HUDEP-2 (cell line): ENCODE results near the gene TMEM179.

Experiments
- DNase-seq, 76 experiments: peaks; one replicate each; lab custom pipeline; 2025; ENCODE audit not compliant: unreplicated experiment in 76 of 76; lab: John Stamatoyannopoulos, UW

Gene TMEM179

DNA sequence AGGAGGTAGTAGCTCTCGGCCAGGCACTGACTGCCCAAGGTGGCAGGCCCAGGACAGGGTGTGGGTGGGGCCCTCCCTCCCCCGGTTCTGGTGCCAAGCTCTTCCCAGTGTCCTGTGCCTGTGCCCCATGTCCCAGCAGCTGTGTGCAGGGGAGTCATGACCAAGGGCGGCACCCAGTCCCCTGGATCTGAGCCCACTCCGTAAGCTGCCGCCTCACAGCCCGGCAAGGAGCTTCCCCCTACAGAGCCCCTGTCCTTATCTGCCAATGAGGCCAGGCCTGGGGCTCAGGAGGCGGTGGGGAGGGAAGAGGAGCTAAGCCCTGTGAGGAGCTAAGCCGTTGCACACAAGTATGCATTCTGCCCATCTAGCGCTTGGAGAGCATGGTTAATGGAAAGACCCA is 30.6 kb downstream of the TMEM179 start:
- peak in 70 of 76 experiments; percentile 21 to 95 (median 84) for DNase-seq

DNA sequence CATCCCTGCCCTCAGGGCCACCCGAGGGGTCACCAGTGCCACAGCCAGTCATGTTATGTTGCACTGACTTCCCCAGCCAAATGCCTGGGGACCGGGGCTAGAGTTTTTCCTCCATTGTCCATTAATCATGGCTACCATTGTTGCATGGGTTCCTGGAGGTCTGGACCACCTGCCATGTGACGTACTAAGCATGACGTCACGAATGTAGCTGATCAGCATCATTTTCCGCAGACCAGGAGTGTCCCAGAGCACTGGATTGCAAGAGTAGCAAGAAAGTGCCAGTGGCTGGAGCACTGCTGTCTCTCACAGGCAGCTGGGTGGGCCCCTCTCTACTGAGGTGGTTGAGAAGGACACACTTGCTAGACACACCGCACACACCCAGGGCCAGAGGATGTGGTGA is 31.9 kb downstream of the TMEM179 start:
- DNase-seq: no peak

DNA sequence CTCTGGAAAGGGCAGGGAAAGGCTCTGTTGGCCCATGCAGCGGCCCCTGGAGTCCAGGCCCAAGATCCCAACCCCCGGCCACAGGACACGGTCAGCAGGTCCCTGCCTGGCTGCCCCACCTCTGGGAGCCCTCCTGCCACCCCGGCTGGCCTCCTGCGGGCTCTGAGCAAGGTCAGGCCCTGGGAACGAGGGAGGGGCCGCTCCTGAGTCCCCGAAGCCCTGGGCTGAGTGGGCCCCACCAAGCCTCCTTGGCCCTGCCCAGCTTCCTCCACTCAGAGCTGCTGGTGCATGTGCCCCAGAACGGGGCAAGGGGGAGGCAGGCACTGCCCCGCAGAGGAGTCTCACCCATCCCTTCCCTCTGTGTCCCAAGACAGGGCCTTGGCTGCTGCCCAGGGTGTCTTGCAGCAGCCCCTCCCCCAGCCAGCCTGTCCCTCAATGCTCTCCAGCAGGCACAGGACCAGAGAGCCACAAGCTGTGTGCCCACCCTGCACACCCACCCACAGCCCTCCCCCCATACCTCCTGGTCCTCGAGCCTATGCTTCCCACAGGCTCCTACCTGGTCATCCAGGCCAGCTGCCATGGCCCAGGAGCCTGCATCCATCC is 32.4 kb downstream of the TMEM179 start:
- peak in 39 of 76 experiments; percentile 11 to 71 (median 40) for DNase-seq

DNA sequence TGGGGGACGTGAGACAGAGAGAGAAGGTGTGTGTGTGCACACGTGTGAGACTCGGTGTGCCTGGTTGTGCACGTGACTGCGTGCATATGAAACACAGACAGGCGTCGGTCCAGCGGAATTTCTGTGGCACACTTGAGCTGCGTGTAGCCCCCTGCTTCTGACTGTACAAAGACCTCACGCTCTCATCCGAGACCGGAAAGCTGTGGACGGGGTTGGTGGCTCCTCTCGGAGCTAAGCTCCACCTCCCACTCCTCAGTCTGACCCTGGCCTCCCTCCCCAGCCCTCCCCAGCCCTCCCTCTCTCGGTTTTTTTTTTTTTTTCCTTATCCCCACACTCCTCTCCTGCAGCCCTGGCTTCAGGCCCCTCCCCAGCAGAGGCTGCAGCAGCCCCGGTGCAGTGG is 33.3 kb downstream of the TMEM179 start:
- DNase-seq: no peak

DNA sequence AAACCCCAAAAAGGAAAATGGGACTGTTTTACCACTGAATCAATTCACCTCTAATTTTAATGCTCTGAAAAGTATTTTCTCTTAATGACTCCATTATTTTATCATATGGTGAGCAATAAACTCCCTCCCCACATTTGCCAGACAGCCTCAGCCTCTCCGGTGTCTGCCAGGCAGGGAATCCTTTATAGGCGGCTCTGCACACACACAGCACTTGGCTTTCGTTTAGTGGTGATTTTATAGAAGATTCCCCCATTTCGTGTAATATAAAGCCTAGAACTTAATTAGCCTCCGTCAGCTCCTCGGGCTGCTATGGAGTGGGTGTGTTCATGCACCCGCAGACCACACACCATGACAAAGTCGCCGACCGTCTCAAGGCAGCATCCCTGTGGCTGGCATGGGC is 35.1 kb downstream of the TMEM179 start:
- no peak for DNase-seq

DNA sequence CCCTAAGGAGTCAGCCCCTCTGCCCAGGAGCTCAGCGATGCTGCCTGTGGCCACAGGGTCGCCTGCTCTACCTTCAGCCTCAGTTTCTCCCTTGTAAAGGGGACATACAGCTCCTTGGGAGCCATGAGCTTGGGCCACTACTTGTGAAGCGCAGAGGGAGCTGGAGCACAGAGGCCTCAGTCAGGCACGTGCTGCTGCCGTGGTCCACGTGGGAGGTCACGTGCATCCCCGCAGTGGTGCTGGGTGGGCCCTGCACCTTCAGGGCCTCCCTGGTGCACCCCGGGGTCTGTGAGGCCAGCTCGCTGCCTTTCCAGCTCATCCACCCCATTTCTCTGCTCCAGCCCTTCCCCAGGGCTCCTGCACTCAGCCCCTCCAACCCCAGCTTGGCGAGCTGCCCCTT is 36.0 kb downstream of the TMEM179 start:
- DNase-seq: no peak

DNA sequence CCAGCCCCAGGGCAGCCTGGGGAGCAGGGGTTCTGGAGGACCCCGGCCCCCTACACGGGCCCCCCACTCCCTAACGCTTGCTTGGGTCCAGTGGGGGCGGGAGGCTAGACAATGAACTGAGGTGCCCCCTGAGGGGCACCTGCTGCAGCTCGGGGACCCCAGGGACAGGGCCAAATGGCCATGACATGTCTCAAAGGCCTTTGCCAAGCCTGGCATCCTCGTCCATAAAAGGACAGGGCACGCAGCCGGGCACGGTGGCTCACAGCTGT is 36.7 kb downstream of the TMEM179 start:
- DNase-seq: no peak

DNA sequence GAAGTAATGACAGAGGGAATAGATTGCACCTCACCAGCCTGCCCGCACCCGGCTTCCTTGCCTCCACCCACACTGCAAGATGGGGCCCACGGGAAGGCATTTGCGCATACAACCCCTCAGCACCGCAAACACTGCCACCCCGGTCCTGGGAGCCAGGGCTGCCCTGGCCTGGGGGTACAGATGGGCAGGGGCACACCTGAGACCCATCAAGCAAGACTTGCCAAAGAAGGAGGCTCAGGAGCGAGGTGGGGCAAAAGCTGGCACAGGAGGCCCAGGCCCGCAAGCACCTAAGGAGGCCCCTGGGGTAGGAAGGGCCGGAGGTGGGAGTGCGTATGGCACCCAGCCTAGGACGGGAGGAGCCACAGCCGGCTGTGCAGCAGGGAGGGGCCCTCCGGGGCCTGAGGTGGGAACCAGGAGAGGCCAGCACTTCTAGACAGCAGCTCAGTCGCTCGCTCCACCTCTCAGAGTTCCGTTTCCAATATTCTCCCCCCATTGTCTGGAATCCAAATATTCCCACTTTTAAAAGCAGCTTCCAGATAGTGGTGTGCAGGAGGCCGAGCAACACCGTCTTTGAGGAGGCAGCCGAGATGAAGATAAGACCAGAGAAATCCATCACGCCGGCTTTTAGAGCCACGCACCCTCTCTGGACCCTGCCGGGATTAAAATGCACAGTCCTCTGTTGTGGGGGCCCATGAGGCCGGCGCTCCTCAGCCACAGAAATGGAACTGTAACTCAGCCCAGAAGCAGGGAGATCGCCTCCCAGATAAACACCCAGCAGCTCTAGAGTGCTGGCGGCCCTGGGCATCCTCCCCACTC is 37.2 kb downstream of the TMEM179 start:
- DNase-seq: peak in 53 of 76 experiments; percentile 11 to 81 (median 58)

DNA sequence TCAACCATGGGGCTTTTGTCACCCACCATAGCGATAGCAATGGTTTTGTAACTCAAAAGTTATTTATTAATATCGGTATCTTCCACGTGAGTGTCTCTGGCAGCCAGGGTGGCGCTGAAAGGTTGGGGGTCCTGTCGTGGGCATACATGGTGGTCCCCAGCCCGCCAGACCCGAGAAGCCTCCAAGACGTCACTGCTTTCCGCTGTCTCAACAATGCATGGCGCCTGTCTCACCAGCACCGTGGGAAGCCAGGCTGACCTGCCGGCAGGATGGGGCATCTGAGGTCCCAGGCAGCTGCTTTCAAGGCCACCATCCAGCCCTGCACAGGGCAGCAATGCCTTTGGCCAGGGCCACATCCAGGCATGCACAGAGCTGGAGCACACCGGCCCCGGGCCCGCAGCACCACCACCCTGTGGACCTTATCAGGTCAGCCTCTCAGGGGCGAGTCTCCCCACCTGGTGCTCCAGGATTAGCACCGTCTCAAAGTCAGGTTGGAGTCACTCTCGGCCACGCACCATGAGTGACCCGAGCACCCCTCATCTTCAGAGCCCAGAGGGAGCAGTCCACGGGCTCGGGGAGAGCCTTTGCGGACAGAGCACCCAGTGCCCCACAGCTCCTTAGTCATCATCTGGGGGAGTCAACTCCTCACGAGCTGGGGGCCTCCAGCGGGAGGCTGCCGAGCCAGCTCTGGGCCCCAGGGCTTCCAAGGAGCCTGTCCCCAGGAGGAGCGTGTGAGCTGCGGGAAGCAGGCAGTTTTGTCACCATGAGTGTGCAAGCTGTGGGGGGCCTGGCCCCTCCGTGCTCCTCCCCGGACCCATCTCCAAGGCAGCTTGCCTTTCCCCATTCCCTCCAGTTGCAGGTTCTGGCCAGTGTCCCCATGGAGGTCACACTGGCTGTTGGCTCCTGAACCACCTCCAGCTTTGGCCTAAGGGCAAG is 39.6 kb downstream of the TMEM179 start:
- no peak for DNase-seq

DNA sequence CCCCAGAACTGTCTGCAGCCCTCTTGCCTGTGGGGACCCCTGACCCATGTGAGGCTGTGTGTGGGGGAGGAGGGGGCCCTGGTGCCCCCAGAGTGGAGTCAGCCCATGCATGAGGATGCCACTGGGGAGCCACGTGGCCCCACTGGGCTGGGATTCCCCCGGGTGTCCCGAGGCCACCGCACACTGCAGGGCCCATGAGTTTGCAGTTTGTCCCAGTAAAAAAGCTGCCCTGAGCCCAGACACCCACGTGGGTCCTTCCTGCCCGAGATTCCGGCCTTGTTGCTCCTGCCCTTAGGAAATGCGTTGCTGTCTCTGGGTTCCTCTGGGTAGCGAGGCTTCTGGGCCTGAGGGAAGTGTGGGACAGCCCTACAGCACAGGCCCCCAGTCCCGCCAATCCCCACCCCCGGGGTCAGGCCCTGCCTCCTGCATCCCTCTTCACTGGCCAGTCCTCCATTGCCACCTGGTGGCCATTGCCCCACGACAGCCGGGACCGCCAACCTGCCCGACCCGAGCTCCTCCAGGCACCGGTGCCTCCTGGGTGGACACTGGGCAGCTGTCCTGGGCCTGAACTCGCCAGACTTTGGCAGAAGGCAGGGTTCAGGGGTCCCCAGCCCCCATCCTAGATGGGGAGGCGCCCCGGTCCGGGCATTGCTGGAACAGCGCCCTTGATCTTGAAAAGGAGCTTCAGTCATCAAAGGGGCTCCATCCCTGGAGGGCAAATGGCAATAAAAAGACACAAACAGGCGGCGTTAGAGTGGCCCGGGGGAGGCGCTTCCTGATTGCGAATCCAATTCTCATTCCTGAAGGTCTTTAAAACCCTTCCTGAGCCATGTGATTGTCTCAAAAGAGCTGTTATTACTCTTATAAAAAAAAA is 40.6 kb downstream of the TMEM179 start:
- DNase-seq: peak in 55 of 76 experiments; percentile 17 to 84 (median 48)

DNA sequence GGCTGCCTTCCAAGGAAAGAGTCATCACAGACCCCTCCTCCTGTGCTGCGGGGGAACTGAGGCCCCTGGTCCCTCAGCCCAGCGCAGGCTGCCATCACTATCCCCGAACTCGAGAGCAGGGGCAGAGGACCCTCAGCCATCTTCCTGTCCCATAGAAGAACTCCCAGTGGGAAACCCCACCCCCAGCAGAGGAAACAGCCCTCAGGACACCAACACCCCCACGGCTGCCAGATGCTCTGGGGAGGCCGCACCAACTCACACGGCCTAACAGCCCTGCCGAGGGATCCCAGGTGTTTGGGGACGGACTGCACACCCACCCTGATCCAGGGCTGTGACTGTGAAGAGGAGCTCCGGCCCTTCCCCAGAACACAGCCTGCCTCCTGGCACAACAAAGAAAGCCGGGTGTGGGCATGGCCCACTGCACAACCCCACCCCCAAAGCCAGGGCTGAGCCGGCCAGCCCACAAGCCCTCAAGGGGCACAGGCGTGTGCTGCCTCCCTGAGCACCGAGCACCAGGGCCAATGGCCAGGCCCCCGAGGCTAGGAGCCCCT is 41.3 kb downstream of the TMEM179 start:
- DNase-seq: no peak

DNA sequence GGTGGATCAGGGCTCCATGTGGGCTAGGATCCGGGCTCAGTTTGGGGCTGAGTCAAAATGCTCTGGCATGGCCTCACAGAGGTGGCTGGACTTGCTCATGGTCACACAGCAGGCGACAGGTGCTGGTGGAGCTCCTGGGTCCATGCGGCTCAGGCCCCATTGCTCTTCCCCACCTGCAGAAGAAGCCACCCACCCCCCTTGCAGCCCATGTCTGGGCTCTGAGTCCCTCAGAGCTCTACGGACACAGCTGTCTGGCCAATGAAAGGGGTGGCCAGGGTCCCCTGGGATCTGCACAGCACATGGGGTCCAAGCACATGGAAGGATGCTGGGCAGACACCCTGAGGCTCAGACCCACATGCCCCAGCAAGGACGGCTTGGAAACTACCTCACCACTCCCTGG is 42.0 kb downstream of the TMEM179 start:
- no peak for DNase-seq

DNA sequence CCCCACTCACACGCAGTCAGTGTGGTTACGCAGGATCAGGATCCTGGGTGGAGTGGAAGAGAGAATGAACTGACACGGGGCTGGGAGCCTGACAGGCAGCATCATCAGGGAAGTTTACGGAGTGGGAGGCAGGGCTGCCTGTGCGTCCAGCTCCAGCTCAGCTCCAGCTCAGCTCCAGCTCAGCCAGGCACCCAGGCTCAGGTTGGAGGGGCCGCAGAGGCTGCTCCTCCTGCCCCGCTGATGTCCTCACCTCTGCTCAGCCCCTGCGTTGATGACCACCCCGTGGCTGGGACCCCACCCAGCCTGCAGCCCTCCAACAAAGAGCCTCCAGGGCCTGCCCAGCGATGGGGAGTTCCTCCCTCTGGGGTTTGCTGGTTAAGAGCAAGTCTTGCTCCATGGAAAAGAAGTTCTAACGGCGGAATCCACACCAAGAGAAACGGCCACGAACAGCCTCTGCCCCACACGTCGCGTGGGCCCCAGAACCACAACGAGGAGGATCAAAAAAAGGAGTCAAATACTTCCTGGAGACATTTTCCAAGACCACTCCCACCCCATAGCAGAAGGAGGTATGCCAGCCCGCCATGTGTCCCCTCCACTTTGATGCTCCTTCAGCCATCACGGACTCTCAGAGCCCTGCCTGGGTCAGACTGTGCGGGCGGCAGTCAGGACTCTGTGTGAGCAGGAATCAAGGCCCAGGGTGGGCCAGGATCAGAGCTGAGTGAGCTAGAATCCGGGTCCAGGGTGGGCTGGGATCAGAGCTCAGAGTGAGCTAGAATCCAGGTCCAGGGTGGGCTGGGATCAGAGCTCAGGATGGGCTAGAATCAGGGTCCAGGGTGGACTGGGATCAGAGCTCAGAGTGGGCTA is 42.7 kb downstream of the TMEM179 start:
- no peak for DNase-seq

DNA sequence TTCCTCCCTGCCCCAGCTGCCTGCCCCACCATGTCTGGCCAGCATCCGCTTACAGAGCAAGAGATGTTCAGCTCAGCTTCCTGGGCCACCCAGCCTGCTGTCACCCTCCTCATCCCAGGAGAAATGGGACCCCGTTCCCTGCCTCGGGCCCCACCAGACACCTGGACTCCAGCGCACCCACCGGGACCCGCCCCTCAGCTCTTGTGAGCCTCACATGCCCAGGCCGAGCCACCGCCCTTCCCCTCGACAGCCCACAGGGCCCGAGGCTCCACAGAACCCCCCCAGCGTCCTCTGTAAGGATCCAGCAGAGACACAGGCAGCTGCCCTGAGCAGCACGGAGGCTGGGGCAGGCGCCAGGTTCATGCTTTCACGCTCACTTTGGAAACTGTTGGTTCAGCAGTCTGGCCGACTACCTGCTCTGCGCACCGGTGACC is 43.4 kb downstream of the TMEM179 start:
- DNase-seq: no peak

DNA sequence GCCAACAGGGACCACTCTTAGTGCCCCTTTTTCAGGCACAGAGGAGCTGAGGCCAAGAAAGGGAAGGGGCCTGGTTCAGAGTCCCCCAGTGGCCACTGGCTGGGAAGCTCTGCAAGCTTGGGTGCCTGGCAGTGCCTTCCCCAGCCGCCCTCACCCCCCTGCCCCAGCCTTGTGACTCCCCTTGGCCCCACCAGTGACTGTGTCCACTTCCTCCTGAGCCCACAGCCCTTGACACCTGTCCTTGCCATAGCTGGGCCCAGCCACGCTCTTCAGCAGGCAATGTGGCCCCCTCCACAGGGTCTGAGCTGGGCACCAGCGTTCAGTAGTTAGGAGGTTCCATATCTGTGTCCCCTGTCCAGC is 44.0 kb downstream of the TMEM179 start:
- DNase-seq: no peak

DNA sequence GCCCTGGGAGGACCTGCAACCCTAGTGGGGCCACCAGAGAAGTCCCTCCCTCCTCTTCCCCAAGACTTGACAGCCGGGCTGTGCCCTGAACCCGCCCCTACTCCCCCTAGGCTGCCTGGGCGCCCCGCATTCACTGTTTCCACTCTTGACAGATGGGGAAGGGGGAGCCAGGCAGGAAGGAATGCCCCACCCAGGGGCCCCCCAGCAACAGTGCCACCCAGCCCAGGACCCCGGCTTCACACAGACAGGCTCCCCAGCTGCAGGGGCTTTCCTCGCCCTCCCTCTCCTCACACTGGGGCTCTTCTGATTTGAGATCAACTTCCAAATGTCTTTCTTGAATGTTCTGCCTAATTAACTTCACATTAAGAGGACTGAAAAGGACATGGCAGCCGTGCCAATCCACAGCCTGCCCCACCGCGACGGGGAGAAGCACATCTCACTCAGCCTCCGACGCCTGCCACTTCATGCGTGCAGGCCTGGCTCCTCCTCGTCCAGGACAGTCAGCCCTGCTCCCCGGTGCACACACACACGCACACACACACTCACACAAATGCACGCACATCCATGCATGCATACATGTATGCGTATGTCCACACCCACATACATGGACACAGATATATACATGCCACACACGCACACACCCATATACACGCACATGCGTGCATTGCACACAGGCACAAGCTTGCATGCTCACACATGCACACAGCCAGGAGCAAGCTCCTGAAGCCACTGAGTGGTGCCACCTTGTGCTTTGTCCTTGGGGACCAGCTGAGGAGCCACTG is 44.6 kb downstream of the TMEM179 start:
- DNase-seq: no peak

DNA sequence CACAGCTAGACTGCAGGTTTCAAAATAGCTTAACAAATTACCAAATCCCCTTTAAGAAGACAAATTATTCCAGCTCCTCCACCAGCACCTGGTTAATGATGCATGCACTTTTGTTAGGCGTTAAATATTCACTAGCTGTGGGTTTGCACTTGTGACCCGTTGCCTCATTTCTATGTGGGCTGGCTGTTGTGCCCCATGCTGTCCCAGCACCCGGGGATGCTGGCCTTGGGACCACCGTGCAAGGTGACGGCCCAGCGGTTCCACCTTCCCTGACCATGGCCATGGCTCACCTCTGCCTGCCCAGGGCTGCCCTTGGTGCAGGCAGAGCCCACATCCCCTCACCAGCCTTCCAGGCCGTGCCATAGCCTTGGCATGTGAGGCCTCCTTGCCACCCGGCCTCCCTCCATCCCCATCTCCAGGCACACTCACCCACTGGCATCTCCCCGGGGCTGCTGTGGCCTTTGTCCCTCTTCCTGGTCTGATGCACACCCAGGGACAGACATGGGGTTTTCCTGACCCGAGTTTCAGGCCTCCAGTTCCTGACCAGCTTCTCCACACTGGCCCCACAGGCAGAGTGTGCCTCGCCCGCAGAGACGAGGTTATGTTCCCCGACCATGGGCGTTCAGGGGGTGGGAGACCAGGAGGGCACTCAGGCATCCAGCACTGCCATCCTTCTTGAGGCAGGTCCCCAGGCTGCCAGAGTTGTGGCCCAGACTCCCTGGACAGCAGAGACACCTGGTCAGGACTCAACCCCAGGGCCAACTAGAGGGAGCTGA is 45.4 kb downstream of the TMEM179 start:
- no peak for DNase-seq
